Activated naive CD4-positive, alpha-beta T cell treated with Interleukin-2 at 50 U/mL for 16 hours (primary cell): ENCODE results near the gene SRP68.

Experiments
- DNase-seq: peaks from one replicate; pipeline ENCODE4 v3.0.0-alpha.2; 2020

Gene SRP68

GRCh38 chr17:75996665-75997590 lies 75.4 kb downstream of the SRP68 start:
- DNase-seq, result peak; percentile 42

GRCh38 chr17:75995385-75995925 lies 76.9 kb downstream of the SRP68 start:
- no peak for DNase-seq

- DNase-seq, result no peak
Measured at GRCh38 chr17:75994802-75995370, 77.4 kb downstream of the SRP68 start.

GRCh38 chr17:75991396-75991795 lies 80.9 kb downstream of the SRP68 start:
- DNase-seq, result no peak
